ENCODE data around the gene ARHGAP10.

- no peak for TF ChIP-seq CTCF (IDR thresholded peaks at IDR 0.05)
- TF ChIP-seq POLR2A (IDR thresholded peaks at IDR 0.05), result no peak
Observed at GRCh38 chr4:147823130-147823529, 91.2 kb downstream of the ARHGAP10 start.

Measured in esophagus squamous epithelium (tissue), 4 donors.